OCI-M2 (cell line): ENCODE measurements around the gene IRS2.

Experiments used
- DNase-seq: peaks from one replicate; lab custom pipeline; 2025; ENCODE audit not compliant: unreplicated experiment; lab: John Stamatoyannopoulos, UW

Gene IRS2

DNA sequence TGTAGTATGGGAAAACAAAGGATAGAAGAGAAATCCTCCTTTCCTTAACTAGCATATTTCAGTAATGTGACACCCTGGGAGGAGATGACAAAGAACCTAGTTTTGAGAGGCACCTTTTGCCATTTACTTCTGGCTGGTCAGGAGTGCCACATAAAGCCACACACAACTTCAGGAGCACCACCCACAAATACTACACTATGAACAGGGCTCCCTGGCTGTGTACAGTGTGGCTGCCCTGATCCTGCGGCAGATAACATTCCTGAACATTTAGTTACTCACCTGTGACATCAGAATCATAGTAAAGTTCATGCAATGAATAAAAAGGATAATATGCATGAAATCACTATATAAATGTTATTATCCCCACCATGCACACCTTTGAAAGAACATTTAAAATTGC lies 17.4 kb upstream of the IRS2 start:
- no peak for DNase-seq

DNA sequence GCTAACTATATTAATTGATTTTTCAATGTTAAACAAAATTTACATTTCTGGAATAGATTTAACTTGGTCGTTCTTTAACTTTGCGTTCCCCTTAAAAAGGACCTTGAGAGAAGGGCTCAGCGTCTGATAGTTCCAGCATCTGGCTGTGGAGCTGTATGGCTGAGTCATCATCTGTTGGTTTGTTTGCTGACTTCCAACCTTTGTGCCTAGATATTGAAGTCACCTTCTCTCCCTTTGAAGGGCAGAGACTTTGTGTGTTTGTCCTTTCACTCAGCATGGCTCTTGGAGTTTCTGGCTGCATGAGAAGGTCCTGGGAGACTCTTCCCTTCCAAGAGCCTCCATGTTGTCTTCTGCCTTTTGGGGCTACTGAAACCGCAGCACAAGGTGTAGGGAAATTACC lies 16.6 kb upstream of the IRS2 start:
- no peak for DNase-seq

DNA sequence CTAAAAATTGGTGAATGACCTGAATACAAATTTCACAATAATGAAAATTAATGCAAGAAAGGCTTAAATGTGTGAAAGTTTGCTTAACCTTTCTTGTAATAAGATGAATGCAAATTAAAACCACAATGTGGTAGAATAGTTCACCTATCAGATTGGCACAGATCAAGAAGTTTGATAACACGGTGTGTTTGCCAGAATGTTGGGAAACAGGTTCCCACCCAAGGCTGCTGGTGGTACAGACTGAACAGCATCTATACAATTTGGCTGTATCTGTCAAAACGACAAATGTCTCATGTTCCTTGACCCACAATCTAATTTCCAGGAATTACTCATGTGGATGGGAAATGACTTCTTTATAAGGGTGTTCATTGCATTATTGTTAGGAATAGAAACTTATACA lies 8.6 kb upstream of the IRS2 start:
- no peak for DNase-seq

DNA sequence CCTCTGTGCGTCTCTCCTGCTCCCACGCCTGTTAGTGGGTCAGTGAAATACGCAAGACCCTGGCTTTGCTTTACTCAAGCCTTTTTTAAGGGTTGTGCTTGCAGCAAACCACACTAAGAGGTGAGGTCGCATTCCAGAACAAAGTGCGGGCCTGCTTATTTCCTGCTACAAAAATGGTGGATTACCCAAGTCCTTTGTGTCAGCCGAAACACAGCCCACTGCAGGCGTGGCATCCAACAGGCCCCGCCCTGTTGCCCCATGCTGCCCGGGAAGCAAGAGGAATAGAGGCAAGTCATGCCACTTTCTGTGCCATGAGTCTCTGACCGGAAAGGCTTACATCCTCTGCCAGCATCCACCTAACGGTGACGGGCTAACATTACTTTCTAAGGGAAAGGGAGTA lies 7.7 kb upstream of the IRS2 start:
- no peak for DNase-seq

DNA sequence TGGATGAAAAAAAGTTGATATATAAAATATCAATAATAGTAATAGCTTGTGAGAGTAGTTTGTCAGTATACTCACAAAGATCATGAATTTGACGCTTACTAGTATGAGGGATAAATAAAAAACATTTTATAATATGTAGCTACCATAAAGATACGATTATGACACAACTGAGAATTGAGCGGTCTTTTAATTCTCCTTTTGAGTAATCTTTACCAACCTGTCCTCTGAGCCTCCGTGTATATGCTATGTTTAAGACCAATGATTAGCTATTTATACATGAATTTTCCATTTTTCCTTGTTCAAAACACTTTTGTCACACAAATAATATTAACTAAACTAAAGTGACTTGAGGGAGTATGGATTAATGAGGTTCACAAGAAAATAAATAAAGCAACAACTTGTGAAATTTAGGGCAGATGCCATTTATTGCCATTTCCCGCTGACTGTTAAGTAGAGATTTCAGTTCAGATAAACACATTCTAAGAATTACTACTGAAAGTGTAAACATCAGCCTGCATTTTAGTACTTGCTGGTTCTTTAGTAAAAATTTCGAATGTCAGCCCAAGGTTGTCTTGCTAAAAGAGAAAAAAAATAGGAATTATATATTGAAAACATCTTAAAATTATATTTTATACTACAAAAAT lies 6.2 kb upstream of the IRS2 start:
- no peak for DNase-seq

DNA sequence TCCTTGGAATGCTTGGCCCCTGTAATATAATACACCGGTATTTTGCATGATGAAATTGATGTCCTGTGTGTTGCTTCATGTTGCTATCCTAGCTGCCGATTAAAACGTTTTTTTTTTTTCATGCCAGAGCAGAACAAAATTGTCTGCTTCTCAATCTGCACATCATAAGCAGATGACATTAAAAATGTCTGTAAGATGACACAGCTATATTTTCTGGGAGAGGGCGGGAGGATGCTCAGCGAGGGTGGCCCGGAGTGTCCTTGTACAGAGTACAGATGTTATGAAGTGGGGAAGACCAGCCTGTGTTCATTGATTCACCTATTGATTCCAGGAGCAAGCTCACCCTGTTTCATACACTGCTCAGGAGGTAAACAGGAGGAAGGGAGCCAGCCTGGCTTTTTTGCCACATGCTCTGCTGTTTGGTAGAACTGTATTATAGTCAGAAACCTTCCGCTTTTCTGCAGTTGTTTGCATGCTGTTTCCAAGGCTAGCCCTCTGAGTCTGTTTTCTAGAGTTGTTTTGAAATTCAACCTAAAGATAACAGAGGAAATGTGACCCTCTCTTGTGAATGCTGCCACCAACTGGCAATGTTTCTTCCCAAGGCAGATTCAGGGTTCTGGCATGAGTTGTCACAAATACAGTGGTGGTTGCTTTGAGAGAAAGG lies 4.7 kb upstream of the IRS2 start:
- DNase-seq: no peak

DNA sequence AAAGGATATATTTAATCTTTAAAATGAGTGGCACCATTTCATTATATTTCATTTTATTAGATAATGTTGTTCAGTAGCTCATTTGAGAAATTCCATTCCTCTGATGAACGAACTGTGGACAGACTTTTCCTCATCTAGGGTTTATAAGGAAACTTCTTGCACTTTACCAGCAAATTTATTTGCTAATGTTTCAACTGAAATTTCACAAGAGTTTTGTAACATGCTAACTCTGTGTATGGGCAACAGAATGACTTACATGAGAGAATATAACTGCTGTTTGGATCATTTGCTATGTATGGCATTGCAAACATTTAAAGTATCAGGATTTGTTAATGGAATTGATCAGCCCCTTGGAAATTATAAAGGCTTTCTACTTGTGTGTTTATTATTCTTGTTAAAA lies 3.7 kb upstream of the IRS2 start:
- no peak for DNase-seq

DNA sequence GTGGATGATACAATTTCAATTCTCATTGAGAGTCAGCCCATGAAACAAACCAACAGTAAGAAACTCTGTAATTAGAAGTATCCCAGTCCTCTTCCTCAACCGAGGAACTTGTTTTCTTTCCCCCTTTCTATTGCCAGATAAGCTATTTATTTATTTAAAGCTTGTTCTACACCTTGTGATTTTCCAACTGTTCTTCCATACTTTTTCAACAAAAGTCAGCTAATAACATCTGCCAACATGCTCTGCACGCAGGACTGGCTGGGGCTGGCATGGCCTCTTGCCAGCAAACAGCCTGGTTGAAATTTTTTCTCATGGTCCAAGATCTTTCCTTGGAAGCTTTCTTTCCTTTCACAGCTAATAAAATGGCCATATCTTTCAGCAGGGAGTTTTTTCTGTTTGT lies 2.9 kb upstream of the IRS2 start:
- no peak for DNase-seq

DNA sequence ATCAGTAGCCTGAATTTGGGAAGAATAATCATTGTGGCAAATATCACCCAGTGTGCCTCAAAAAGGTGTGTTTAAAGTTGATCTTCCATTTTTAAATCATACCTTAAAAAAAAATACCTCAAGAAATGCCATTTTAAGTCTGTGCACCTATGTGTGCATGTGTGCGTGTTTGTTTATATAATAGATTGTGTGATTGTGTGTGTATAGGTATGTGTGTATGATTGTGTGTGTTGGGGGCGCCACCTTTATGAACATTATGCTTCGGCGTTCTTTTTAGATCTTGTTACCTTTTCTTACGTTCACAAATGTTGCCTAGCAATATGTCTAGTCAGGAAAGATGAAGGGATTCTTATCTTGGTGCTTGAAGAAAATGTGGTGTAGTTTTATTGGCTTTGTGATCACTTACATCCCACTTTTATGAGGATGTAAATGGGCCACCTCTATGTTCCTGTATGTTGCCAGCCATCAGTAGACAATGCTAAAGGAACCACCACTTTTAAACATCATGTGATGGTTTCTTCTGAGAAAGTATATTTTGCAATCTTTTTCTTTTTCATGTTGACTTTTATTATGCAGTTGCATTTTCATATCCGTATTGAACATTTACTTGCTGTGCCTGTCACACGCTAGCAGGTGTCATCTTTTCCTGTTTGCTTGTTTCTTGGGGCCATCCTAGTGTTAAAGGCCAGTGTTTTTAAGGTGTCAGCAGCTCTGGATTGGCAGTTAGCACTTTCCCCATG lies 2.2 kb upstream of the IRS2 start:
- DNase-seq: no peak

DNA sequence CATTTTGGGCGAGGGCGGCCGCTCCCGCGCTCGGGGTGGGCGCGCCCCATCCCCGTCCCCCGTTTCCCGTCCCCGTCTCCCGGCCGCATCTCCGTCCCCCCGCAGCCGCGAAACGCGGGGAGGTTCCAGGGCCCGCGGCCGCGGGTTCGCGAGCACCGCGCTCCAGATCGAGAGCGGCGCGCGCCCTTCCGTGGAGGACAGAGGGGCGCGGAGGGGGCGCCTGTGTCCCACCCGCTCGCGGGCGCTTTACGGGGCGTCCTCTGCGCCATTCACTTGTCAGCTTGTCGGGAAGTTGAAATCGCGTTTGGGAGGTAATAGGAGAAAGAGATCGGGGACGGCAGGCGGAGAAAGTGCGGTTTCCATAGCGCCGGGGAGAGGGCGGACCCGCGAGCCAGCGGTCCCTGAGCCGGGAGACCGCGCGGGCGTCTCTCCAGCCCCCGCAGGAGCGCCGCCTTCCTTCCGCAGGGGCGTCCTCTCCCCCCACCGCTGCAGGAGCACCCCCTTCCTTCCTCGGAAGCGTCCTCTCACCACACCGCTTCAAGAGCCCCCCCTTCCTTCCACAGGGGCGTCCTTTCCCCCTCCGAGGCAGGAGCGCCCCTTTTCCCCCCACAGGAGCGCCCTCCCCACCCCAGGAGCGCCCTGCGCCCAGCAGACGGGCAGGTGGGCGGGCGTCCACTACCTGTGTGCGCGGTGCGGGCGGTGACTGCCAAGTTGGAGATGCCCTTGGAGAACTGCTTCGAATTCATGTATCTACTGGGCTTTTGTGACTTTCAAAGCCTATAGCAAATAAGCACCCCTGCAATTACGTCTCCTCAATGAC lies 962 bp upstream of the IRS2 start:
- DNase-seq: no peak

DNA sequence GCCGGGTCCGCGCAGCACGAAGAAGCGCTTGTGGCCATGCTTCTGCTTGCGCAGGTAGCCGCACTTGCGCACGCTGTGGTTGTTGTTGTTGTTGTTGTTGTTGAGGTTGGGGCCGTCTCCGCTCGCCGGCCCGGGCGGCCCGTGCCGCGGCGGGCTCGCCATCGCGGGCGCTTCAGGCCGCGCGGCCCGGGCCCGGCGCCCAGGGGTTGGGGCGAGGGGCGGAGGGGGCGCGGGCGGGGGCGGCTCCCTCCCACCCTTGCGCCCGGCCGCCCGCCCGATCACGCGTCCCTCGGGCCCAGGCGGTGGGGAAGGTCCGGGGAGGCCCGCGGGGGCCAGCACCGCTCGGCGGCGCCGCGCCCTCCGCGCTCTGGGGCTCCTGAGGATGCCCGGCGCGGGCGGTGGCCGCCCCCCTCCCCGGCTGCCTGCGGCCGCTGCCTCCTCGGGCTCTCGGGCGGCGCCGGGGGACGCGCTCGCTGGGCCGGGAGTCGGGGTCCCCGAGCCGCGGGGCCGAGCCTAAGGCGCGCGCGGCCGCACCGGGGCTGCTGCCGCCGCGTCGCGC lies 412 bp downstream of the IRS2 start:
- DNase-seq: no peak

DNA sequence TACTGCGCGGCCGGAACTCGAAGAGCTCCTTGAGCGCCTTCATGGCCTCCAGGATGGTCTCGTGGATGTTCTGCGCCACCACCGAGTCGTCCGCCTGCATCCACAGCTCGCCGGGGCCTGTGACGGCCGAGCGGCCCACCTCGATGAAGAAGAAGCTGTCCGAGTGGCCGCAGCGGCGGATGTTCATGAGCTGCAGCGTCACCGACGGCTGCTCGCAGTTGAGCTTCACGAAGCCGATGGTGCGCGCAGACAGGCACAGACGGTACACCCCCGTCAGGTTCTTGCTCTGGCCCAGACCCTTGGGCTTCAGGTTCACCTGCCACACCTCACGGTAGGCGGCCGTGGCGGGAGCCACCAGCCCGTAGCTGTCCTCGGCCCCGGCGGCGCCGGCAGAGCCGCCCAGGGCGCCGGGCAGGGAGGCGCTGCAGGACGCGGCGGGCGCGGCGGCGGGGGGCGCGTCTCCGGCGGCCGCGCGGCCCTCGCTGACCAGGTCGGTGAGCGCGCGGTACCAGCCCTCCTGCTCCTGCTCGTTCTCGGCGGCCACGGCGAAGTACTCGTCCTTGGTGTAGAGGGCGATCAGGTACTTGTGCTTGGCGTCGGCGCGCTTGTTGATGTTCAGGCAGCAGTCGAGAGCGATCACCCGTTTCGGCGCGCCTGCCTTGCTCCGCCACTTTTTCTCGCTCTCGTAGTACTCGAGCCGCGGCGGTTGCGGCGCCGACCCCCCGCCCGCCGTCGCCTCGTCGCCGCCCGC lies 1.1 kb downstream of the IRS2 start:
- DNase-seq: no peak

DNA sequence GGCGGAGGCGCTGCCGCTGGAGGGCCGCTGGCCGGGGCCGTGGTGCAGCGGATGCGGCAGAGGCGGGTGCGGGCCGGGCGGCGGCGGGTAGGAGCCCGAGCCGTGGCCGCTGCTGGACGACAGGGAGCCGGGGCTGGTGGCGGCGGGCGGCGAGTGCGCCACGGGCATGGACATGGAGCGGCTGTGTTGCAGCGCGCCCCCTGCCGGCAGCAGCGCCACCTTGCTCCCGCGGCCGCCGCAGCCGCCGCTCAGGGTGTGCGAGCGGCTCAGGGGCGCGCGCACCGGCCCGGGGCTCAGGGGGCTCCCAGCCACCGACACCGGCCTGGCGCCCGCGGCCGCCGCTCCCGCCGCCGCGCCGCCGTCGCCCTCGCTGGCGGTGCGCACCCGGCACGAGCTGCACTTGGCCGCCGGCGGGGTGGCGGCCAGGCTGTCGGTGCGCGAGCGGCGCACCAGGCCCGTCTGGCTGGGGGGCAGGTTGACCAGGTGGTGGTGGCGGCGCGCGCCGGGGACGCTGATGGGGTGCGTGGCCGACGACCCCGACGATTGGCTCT lies 1.7 kb downstream of the IRS2 start:
- DNase-seq: no peak

DNA sequence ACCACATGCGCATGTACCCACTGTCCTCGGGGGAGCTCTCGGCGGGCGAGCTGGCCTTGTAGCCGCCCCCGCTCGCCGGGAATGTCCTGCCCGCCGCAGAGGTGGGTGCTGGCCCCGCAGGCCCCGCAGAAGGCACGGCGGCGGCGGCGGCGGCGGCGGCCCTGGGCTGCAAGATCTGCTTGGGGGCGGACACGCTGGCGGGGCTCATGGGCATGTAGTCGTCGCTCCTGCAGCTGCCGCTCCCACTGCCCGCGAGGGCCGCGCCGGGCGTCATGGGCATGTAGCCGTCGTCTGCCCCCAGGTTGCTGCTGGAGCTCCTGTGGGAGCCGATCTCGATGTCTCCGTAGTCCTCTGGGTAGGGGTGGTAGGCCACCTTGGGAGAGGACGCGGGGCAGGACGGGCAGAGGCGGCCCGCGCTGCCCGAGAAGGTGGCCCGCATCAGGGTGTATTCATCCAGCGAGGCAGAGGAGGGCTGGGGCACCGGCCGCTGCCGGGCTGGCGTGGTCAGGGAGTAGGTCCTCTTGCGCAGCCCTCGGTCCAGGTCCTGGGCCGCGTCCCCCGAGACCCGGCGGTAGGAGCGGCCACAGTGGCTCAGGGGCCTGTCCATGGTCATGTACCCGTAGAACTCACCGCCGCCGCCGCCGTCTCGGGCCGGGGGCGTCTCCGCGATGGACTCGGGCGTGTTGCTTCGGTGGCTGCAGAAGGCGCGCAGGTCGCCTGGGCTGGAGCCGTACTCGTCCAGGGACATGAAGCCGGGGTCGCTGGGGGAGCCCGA lies 2.4 kb downstream of the IRS2 start:
- no peak for DNase-seq

DNA sequence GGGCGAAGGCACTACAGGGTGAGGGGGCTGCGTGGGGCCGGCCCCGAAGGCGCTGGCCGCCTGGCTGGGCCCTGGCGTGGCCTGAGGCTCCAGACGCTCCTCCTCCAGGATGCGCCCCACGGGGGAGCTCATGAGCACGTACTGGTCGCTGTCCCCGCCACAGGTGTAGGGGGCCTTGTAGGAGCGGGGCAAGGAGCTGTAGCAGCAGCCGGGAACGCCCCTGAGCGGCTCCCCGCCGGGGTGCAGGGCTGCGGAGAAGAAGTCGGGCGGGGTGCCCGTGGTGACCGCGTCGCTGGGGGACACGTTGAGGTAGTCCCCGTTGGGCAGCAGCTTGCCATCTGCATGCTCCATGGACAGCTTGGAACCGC lies 3.0 kb downstream of the IRS2 start:
- DNase-seq: no peak

DNA sequence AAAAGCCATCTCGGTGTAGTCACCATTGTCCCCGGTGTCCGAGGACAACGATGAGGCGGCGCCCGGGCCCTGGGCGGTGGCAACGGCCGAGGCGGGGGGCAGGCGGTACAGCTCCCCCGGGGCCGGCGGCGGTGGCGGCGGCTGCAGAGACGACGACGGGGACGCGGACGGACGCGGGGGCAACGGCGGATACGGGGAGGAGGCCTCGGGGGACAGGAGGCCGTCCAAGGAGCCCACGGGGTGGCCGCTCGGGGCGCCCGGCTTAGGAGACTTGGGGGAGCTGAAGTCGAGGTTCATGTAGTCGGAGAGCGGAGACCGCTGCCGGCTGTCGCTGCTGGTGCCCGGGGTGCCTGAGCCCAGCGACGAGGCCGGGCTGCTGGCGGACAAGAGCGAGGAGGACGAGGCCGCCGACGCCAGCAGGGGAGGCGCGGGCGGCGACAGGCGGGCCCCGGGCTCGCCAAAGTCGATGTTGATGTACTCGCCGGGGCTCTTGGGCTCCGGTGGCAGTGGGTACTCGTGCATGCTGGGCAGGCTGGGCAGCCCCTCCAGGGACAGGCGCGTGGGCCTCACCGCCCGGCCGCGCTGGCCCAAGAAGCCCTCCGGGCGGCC lies 3.5 kb downstream of the IRS2 start:
- DNase-seq: no peak

DNA sequence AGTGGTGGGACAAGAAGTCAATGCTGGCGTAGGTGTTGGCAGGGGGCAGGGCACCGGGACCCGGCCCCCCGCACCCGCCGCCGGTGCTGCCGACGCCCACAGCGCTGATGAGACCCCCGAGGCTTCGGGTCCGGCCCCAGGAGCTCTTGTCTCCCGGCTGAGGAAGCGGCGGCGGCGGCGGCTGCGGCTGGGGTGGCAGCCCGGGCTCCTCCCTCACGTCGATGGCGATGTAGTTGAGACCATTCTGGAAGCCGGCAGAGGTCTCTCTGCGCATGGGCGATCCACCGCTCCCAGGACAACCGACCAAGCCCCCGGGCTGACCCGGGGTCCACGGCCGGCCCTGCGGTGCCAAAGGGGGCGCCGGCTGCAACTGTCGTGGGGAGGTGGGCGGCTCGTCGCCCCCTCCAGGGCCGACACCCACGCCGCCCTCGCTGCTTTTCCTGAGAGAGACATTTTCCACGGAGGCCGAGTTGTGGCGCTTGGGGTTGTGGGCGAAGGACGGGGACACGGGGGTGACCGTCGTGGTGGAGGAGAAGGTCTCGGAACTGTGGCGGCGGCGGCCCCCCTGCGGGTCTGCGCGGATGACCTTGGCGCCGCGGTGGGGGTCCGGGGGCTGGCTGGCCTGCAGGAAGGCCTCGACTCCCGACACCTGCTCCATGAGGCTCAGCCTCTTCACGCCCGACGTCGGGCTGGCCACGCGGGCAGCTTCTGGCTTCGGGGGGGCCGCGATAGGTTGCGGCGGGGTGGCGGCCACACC lies 4.1 kb downstream of the IRS2 start:
- no peak for DNase-seq

DNA sequence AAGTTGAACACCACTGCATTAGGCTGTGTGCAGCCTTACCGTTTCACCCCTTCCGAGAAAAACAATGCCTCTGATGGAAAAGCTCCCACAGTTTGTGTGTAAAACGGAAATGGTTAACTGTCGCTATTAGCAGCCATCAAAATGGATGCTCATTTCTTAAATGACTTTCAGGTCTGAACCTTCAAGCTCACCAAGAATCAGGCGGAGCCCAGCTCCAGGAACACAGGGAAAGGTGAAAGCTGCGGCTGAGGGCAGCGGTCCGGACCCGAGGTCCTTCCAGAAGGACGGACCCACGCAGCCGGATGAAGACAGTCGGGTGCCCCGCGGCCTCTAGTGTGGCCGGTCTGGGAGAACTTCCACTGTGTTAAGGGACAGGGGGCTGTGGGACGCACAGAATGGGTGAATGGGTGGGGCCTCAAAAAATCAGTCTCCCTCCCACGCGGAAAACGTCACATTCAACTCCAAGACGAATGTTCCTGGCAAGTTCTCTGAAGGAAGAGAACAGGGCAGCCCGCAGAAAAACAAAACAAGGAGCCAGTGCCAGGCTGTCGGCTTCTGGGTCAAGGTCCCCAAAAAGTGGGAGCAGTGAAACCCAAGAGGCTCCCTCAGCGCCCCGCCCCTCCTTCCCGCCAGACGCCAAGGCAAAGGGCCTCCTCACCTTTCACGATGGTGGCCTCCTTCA lies 4.9 kb downstream of the IRS2 start:
- DNase-seq: no peak
